HepG2 (cell line): Measurements from ENCODE around the gene VEGFA. TPM values are rescaled to one million over a fixed set of nuclear protein-coding genes. Genes with fewer than 3 reads are reported as not detected.

ENCODE experiments used
- ATAC-seq: fragments of 200-7000 bp; cut with Tn5 transposase; 3 replicates; pipeline ENCODE4 v1.9.1; 2020; ENCODE audit warnings: mild to moderate bottlenecking, moderate library complexity
- BruUV-seq: library from RNA; stranded (reverse); fragments of 400-500 nt; replicated peaks from 2 replicates; lab custom pipeline; 2021; lab: Mats Ljungman, UMichigan
- CTCF ChIA-PET: fragments of 300-600 bp; formaldehyde crosslinking; extraction: SDS; loops from one replicate; lab custom pipeline; 2021; ENCODE audit warnings: low total read pairs, inconsistent platforms, low intra/inter-chr PET ratio; lab: Yijun Ruan, JAX
- POLR2A ChIA-PET: fragments of 350-600 bp; sonication (Branson Sonifier 250); formaldehyde crosslinking; loops from one replicate; lab custom pipeline; 2020; ENCODE audit warnings: antibody characterized with exemption, inconsistent platforms; lab: Yijun Ruan, JAX
- DNase-seq: peaks from one replicate; pipeline ENCODE4 v3.0.0-alpha.2; 2015; ENCODE audit warnings: low spot score
- FAIRE-seq: peaks from 3 replicates; lab custom pipeline; 2011; peaks lifted over from hg19 to GRCh38; lab: Jason Lieb, UNC
- H2AFZ ChIP-seq: one replicate; pipeline ENCODE4 v1.6.1; 2011; ENCODE audit warnings: low read length, inconsistent platforms
- H3K27ac ChIP-seq: fragments of 300-600 bp; 3 replicates; pipeline ENCODE4 v1.8.0; 2011; ENCODE audit warnings: mixed run types, mild to moderate bottlenecking, mixed read lengths, low read length, inconsistent platforms; ENCODE audit not compliant: insufficient read depth; ENCODE audit errors: extremely low read length
- H3K27me3 ChIP-seq, 2 experiments: fragments of 200-600 bp in 1 of 2; 2 replicates in 1 of 2; 3 replicates in 1 of 2; pipeline versions ENCODE4 v1.6.0 to v1.8.0; 2011; ENCODE audit warnings: low read length in 2 of 2, mild to moderate bottlenecking in 2 of 2, moderate library complexity in 2 of 2, inconsistent platforms in 1 of 2; ENCODE audit not compliant: insufficient read depth in 2 of 2, control insufficient read depth in 1 of 2
- H3K36me3 ChIP-seq, 2 experiments: fragments of 200-600 bp in 1 of 2; replicated peaks in 1 of 2; 2 replicates in 1 of 2; 3 replicates in 1 of 2; pipeline versions ENCODE4 v1.5.1 to v1.8.0; 2011; ENCODE audit warnings: low read length in 2 of 2, inconsistent platforms in 1 of 2; ENCODE audit not compliant: insufficient read depth in 2 of 2, control insufficient read depth in 1 of 2
- H3K4me1 ChIP-seq: 2 replicates; pipeline ENCODE4 v1.5.1; 2012; ENCODE audit warnings: low read length, inconsistent platforms; ENCODE audit not compliant: insufficient read depth
- H3K4me2 ChIP-seq: 2 replicates; pipeline ENCODE4 v1.6.0; 2011; ENCODE audit warnings: low read depth, low read length, inconsistent platforms
- H3K4me3 ChIP-seq, 3 experiments: fragments of 200-600 bp in 1 of 3; sonication (generic), shearing (Covaris generic) in 1 of 3; replicated peaks in 1 of 3; 2 replicates each; pipeline ENCODE4 v1.5.1; 2011 to 2016; ENCODE audit warnings: low read length in 3 of 3, inconsistent platforms in 2 of 3, low read depth in 2 of 3, mild to moderate bottlenecking in 2 of 3, control low read depth in 1 of 3, mixed read lengths in 1 of 3; ENCODE audit not compliant: insufficient read depth in 1 of 3
- H3K79me2 ChIP-seq: one replicate; pipeline ENCODE4 v1.6.1; 2011; ENCODE audit warnings: low read length, inconsistent platforms; ENCODE audit not compliant: insufficient read depth
- H3K9ac ChIP-seq: 2 replicates; pipeline ENCODE4 v1.6.0; 2011; ENCODE audit warnings: mild to moderate bottlenecking, low read depth, low read length, inconsistent platforms; ENCODE audit not compliant: insufficient read depth
- H3K9me3 ChIP-seq: 2 replicates; pipeline ENCODE4 v1.5.1; 2012; ENCODE audit warnings: mild to moderate bottlenecking, low read length
- H4K20me1 ChIP-seq: 2 replicates; pipeline ENCODE4 v1.6.0; 2011; ENCODE audit warnings: inconsistent platforms, mild to moderate bottlenecking, low read length, moderate library complexity; ENCODE audit not compliant: insufficient read depth
- CENPX ChIP-seq: sonication (generic); formaldehyde crosslinking; IDR thresholded peaks from 2 replicates; pipeline ENCODE4 v1.9.0; 2021; ENCODE audit warnings: mild to moderate bottlenecking, missing genetic modification reagents, moderate library complexity
- EHMT2 ChIP-seq: fragments of 200-600 bp; sonication (generic); IDR thresholded peaks from 2 replicates; pipeline ENCODE4 v1.7.0; 2017; ENCODE audit warnings: antibody characterized with exemption, low read depth, low read length, borderline replicate concordance
- ELF1 ChIP-seq: sonication (generic); formaldehyde crosslinking; IDR thresholded peaks from 2 replicates; pipeline ENCODE4 v1.4.0; 2020; ENCODE audit warnings: missing genetic modification reagents
- FOXA1 ChIP-seq, 2 experiments: fragments of 450-650 bp in 1 of 2; sonication (generic) in 1 of 2; formaldehyde crosslinking in 1 of 2; IDR thresholded peaks; 2 replicates each; pipeline versions ENCODE4 v1.4.0 to v1.6.1; 2016 to 2020; ENCODE audit warnings: missing genetic modification reagents in 1 of 2
- HOXD1 ChIP-seq: sonication (generic); formaldehyde crosslinking; IDR thresholded peaks from 2 replicates; pipeline ENCODE4 v1.5.0; 2020; ENCODE audit warnings: missing genetic modification reagents
- IKZF1 ChIP-seq: fragments of 450-650 bp; IDR thresholded peaks from 2 replicates; pipeline ENCODE4 v1.7.1; 2016
- NFIB ChIP-seq: sonication (generic); formaldehyde crosslinking; IDR thresholded peaks from 2 replicates; pipeline ENCODE4 v1.9.0; 2021; ENCODE audit warnings: missing genetic modification reagents, mild to moderate bottlenecking, borderline replicate concordance
- SOX6 ChIP-seq, 2 experiments: fragments of 450-650 bp in 1 of 2; sonication (generic) in 1 of 2; formaldehyde crosslinking in 1 of 2; IDR thresholded peaks; 2 replicates each; pipeline versions ENCODE4 v1.4.0 to v1.6.1; 2017 to 2020; ENCODE audit warnings: antibody characterized with exemption in 1 of 2, mild to moderate bottlenecking in 1 of 2, missing genetic modification reagents in 1 of 2
- TAF1 ChIP-seq: sonication (generic); formaldehyde crosslinking; IDR thresholded peaks from 2 replicates; pipeline ENCODE4 v1.4.0; 2020; ENCODE audit warnings: missing genetic modification reagents
- ZNF138 ChIP-seq: sonication (generic); formaldehyde crosslinking; IDR thresholded peaks from 2 replicates; pipeline ENCODE4 v1.5.0; 2020; ENCODE audit warnings: mild to moderate bottlenecking, low read depth, missing genetic modification reagents
- ZNF207 ChIP-seq: fragments of 450-650 bp; IDR thresholded peaks from 2 replicates; pipeline ENCODE4 v1.6.1; 2016; ENCODE audit warnings: antibody characterized with exemption, borderline replicate concordance
- ZNF430 ChIP-seq: sonication (generic); formaldehyde crosslinking; IDR thresholded peaks from 2 replicates; pipeline ENCODE4 v1.9.0; 2021; ENCODE audit warnings: mild to moderate bottlenecking, missing genetic modification reagents
- ZSCAN9 ChIP-seq: IDR thresholded peaks from 2 replicates; pipeline ENCODE4 v1.6.1; 2016; ENCODE audit warnings: borderline replicate concordance
- WGBS: methylation state at CpG from one replicate; pipeline ENCODE4 v1.1.6; 2017; ENCODE audit warnings: low lambda C conversion rate; 5-methylcytosine and 5-hydroxymethylcytosine counted together
- in situ Hi-C: cut with HindIII; loops from 2 replicates; pipeline ENCODE4 v1.10.0; 2017; ENCODE audit warnings: low pct_unique_long_range_greater_than_20kb; ENCODE audit not compliant: extremely low pct_ligation_motif_present
- intact Hi-C: fragments of 100-400 bp; cut with micrococcal nuclease; formaldehyde crosslinking; loops from one replicate; pipeline ENCODE4 v1.10.0; 2022; ENCODE audit not compliant: unreplicated experiment
- polyA plus RNA-seq, 8 experiments: library from polyadenylated mRNA; depleted of rRNA in 3 of 8; stranded (reverse) in 7 of 8; unstranded in 1 of 8; fragments of >200 nt; fragmentation: Illumina TruSeq in 4 of 8; extraction: Trizol in 4 of 8; gene quantifications; 2 replicates each; pipeline versions ENCODE4 v1.2.1 to v1.2.3, GENCODE V29; 2011 to 2016; ENCODE audit warnings: low read depth in 4 of 8, missing spikeins in 1 of 8, mixed read lengths in 1 of 8; ENCODE audit not compliant: insufficient read depth in 1 of 8
- total RNA-seq, 5 experiments: library from RNA; depleted of rRNA; stranded (reverse); fragments of >200 nt; fragmentation: Illumina TruSeq; extraction: Trizol; gene quantifications; 2 replicates each; pipeline ENCODE4 v1.2.3, GENCODE V29; 2016; ENCODE audit warnings: low read depth in 1 of 5
- TF ChIP-seq, protein P1 (sequence below): sonication (generic); formaldehyde crosslinking; IDR thresholded peaks from 2 replicates; pipeline ENCODE4 v1.9.0; 2021; ENCODE audit warnings: mild to moderate bottlenecking, missing genetic modification reagents
- TF ChIP-seq, protein P2 (sequence below): sonication (generic); formaldehyde crosslinking; IDR thresholded peaks from 2 replicates; pipeline ENCODE4 v1.5.0; 2020; ENCODE audit warnings: mild to moderate bottlenecking, missing genetic modification reagents, borderline replicate concordance

The VEGFA gene
- total and polyA plus RNA-seq, 2 of the 13 experiments (the other 11 are each of a cell fraction or from before 2014, with no cell fraction given): 68.1 to 629 TPM

DNA sequence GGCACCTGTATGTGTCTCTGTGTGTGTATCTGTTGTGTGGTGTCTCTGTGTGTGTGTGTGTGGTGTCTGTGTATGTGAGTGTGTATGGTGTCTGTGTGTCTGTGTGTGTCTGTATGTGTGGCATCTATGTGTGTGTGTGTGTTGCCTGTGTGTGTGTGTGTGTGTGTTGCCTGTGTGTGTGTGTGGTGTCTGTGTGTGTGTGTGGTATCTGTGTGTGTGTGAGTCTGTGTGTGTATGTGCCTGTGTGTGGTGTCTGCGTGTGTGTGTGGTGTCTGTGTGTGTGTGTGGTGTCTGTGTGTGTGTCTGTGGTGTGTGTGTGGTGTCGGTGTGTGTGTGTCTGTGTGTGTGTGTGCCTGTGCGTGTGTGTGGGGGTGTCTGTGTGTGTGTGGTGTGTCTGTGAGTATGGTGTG is 31.7 kb upstream of the VEGFA start:
- no peak overlapping the region for H2AFZ ChIP-seq
- no peaks in the 10 kb centered on the region for H3K36me3 ChIP-seq
- ChIA-PET POLR2A (interaction anchor here (1.5 kb wide), 1 partner anchor 32 kb away, joined by 5 read pairs; the partner anchor contains the start of gene VEGFA), CTCF (no interaction called here)
- no peak overlapping the region for H3K4me3 ChIP-seq
- H3K4me2 ChIP-seq: no peak overlapping the region
- peaks cover 0 to 15% of the 10 kb centered on the region in 2 experiments; a peak in 1 of 5 replicates for H3K27me3 ChIP-seq
- DNase-seq: no peak
- intact Hi-C loops: no loop called here
- H3K9ac ChIP-seq: no peak overlapping the region
- H3K79me2 ChIP-seq: no peaks in the 10 kb centered on the region
- WGBS: 64% methylated on average over 3 of the region's 3 CpGs
- no peaks in the 10 kb centered on the region for H3K9me3 ChIP-seq
- no peak for ATAC-seq
- no TSS peak for BruUV-seq
- no peak overlapping the region for H3K27ac ChIP-seq
- no peak for FAIRE-seq
- H3K4me1 ChIP-seq: peaks cover 100% of the 10 kb centered on the region
- H4K20me1 ChIP-seq: no peaks in the 10 kb centered on the region
- in situ Hi-C loops: no loop called here
- TF ChIP-seq TAF1 (CRISPR knock-in tag) (no peak), ZNF430 (no peak), NFIB (CRISPR knock-in tag) (no peak), ZNF138 (CRISPR knock-in tag) (no peak), CENPX (CRISPR knock-in tag) (no peak), IKZF1 (peak; percentile 73; the same call in 1 of the 2 replicates), ZNF207 (0 out of 2 replicates have a peak, but pooled peaks have one; percentile 19), SOX6 (IDR thresholded peaks at IDR 0.05) (0 out of 2 replicates have a peak, but pooled peaks have one; percentile 27), SOX6 (CRISPR knock-in tag; IDR thresholded peaks at IDR 0.05) (no peak), ZSCAN9 (no peak), HOXD1 (CRISPR knock-in tag) (no peak), ELF1 (CRISPR knock-in tag) (no peak), EHMT2 (no peak), FOXA1 (IDR thresholded peaks at IDR 0.05) (0 out of 2 replicates have a peak, but pooled peaks have one; percentile 5), FOXA1 (CRISPR knock-in tag; IDR thresholded peaks at IDR 0.05) (no peak)
- TF ChIP-seq, protein P1, sequence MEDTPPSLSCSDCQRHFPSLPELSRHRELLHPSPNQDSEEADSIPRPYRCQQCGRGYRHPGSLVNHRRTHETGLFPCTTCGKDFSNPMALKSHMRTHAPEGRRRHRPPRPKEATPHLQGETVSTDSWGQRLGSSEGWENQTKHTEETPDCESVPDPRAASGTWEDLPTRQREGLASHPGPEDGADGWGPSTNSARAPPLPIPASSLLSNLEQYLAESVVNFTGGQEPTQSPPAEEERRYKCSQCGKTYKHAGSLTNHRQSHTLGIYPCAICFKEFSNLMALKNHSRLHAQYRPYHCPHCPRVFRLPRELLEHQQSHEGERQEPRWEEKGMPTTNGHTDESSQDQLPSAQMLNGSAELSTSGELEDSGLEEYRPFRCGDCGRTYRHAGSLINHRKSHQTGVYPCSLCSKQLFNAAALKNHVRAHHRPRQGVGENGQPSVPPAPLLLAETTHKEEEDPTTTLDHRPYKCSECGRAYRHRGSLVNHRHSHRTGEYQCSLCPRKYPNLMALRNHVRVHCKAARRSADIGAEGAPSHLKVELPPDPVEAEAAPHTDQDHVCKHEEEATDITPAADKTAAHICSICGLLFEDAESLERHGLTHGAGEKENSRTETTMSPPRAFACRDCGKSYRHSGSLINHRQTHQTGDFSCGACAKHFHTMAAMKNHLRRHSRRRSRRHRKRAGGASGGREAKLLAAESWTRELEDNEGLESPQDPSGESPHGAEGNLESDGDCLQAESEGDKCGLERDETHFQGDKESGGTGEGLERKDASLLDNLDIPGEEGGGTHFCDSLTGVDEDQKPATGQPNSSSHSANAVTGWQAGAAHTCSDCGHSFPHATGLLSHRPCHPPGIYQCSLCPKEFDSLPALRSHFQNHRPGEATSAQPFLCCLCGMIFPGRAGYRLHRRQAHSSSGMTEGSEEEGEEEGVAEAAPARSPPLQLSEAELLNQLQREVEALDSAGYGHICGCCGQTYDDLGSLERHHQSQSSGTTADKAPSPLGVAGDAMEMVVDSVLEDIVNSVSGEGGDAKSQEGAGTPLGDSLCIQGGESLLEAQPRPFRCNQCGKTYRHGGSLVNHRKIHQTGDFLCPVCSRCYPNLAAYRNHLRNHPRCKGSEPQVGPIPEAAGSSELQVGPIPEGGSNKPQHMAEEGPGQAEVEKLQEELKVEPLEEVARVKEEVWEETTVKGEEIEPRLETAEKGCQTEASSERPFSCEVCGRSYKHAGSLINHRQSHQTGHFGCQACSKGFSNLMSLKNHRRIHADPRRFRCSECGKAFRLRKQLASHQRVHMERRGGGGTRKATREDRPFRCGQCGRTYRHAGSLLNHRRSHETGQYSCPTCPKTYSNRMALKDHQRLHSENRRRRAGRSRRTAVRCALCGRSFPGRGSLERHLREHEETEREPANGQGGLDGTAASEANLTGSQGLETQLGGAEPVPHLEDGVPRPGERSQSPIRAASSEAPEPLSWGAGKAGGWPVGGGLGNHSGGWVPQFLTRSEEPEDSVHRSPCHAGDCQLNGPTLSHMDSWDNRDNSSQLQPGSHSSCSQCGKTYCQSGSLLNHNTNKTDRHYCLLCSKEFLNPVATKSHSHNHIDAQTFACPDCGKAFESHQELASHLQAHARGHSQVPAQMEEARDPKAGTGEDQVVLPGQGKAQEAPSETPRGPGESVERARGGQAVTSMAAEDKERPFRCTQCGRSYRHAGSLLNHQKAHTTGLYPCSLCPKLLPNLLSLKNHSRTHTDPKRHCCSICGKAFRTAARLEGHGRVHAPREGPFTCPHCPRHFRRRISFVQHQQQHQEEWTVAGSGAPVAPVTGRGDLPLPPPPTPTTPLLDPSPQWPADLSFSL (CRISPR knock-in tag): peak; percentile 98
- TF ChIP-seq, protein P2, sequence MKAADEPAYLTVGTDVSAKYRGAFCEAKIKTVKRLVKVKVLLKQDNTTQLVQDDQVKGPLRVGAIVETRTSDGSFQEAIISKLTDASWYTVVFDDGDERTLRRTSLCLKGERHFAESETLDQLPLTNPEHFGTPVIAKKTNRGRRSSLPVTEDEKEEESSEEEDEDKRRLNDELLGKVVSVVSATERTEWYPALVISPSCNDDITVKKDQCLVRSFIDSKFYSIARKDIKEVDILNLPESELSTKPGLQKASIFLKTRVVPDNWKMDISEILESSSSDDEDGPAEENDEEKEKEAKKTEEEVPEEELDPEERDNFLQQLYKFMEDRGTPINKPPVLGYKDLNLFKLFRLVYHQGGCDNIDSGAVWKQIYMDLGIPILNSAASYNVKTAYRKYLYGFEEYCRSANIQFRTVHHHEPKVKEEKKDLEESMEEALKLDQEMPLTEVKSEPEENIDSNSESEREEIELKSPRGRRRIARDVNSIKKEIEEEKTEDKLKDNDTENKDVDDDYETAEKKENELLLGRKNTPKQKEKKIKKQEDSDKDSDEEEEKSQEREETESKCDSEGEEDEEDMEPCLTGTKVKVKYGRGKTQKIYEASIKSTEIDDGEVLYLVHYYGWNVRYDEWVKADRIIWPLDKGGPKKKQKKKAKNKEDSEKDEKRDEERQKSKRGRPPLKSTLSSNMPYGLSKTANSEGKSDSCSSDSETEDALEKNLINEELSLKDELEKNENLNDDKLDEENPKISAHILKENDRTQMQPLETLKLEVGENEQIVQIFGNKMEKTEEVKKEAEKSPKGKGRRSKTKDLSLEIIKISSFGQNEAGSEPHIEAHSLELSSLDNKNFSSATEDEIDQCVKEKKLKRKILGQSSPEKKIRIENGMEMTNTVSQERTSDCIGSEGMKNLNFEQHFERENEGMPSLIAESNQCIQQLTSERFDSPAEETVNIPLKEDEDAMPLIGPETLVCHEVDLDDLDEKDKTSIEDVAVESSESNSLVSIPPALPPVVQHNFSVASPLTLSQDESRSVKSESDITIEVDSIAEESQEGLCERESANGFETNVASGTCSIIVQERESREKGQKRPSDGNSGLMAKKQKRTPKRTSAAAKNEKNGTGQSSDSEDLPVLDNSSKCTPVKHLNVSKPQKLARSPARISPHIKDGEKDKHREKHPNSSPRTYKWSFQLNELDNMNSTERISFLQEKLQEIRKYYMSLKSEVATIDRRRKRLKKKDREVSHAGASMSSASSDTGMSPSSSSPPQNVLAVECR (CRISPR knock-in tag): 0 out of 2 replicates have a peak, but pooled peaks have one; percentile 1
